Activated CD8-positive, alpha-beta T cell treated with anti-CD3 and anti-CD28 coated beads for 36 hours (primary cell): Measurements from ENCODE around the gene SORCS2. TPM values are rescaled to one million over a fixed set of nuclear protein-coding genes. Genes with fewer than 3 reads are reported as not detected.

ENCODE experiments used
- ATAC-seq: fragments of 200-7000 bp; cut with Tn5 transposase; one replicate; pipeline ENCODE4 v1.10.0; 2021; ENCODE audit warnings: mild to moderate bottlenecking, moderate library complexity
- CTCF ChIA-PET: fragments of 350-600 bp; sonication (Branson Sonifier 250); formaldehyde crosslinking; loops from one replicate; lab custom pipeline; 2021; ENCODE audit warnings: antibody characterized with exemption; lab: Charles Lee
- POLR2A ChIA-PET: fragments of 350-600 bp; sonication (Branson Sonifier 250); formaldehyde crosslinking; loops from one replicate; lab custom pipeline; 2021; ENCODE audit warnings: antibody characterized with exemption; lab: Charles Lee
- DNase-seq: peaks from one replicate; pipeline ENCODE4 v3.0.0-alpha.2; 2020
- H3K27ac Mint-ChIP-seq: one replicate; pipeline ENCODE4 v1.8.0; 2021; ENCODE audit warnings: mild to moderate bottlenecking, mixed read lengths
- H3K27me3 Mint-ChIP-seq: one replicate; pipeline ENCODE4 v1.8.0; 2021; ENCODE audit warnings: mixed read lengths
- H3K36me3 Mint-ChIP-seq: one replicate; pipeline ENCODE4 v1.8.0; 2021; ENCODE audit warnings: low read depth, mixed read lengths
- H3K4me1 Mint-ChIP-seq: one replicate; pipeline ENCODE4 v1.8.0; 2021; ENCODE audit warnings: low read depth, mixed read lengths
- H3K4me3 Mint-ChIP-seq: one replicate; pipeline ENCODE4 v1.8.0; 2021; ENCODE audit warnings: mild to moderate bottlenecking, moderate library complexity, mixed read lengths
- H3K9me3 Mint-ChIP-seq: one replicate; pipeline ENCODE4 v1.8.0; 2021; ENCODE audit warnings: mixed read lengths
- CTCF ChIP-seq: fragments of 200-600 bp; IDR thresholded peaks from one replicate; pipeline ENCODE4 v1.8.0; 2022; ENCODE audit warnings: antibody characterized with exemption, mild to moderate bottlenecking
- intact Hi-C: fragments of 100-400 bp; cut with micrococcal nuclease; formaldehyde crosslinking; loops from one replicate; pipeline ENCODE4 v1.10.0; 2022
- total RNA-seq, 2 experiments: library from RNA; stranded (reverse); gene quantifications; one replicate each; pipeline ENCODE4 v1.2.3, GENCODE V29; 2021

The SORCS2 gene
- total RNA-seq, 2 experiments from 2014 or later = 0.05 TPM; not detected in 1

DNA sequence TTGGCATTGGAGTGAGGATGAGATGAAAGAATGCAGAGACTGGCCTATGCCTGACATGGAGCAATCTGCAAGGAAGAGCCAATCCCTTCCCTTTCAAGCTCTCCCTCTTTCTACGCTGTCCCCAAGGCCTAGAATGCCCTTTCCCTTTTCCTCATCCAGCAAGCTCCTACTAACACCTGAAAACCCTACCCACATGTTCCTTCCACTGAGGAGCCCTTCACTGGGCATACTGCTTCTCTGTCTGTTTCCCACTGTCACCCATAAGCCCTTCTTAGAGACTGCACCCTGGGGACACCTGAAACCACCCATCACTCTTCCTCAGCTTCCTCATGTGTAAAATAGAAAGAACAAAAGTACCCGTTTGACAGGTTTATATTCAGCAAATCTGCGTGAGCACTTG lies 492.0 kb downstream of the SORCS2 start:
- ChIA-PET CTCF (no interaction called here), POLR2A (no interaction called here)
- no peak overlapping the region for H3K4me3 Mint-ChIP-seq
- H3K9me3 Mint-ChIP-seq = peaks cover 2% of the 10 kb centered on the region
- no peak for TF ChIP-seq CTCF
- ATAC-seq (no peak), DNase-seq (no peak)
- H3K27me3 Mint-ChIP-seq = no peaks in the 10 kb centered on the region
- no peaks in the 10 kb centered on the region for H3K4me1 Mint-ChIP-seq
- no peak overlapping the region for H3K27ac Mint-ChIP-seq
- no peaks in the 10 kb centered on the region for H3K36me3 Mint-ChIP-seq
- intact Hi-C loops = no loop called here

DNA sequence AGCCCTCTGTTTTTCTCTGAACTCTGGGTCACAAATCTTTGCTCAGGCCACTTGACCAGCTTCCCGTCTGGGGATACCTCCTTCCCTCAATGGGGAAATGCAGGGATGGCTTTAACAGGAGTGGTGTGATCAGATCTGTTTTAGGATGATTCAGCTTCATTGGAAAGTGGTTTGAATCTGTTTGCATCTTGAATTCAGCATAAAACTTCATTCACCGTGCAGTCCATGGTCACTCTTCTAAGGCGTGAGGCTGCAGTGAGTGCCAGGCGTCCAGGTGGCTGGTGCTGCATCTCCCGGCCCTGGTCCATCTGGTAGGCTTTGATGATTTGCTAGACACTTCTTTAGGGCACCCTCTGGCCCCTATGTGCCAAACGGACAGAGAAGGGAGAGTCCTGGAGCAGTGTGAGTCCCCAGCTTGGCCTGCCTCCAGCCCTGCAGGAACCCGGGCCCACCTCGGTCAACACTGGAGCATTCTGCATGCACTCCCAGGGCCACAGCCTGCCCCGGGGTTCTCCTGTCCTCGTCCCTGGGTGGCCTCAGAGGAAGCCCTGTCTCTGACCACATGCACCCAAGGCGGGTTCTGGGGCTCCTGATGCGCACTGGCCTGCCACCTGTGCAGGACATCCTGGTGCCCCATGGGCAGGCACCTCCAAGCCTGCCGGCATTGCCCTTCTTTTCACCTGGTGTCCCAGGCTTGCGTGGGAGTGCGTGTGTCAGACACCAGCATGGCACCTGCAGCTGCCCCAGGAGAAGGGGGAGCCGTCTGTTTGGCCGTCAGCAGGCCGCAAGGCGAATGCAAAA lies 493.9 kb downstream of the SORCS2 start:
- ATAC-seq (no peak), DNase-seq (no peak)
- H3K4me1 Mint-ChIP-seq = no peaks in the 10 kb centered on the region
- intact Hi-C loops = no loop called here
- no peaks in the 10 kb centered on the region for H3K36me3 Mint-ChIP-seq
- no peaks in the 10 kb centered on the region for H3K27me3 Mint-ChIP-seq
- no peak for TF ChIP-seq CTCF
- no peak overlapping the region for H3K4me3 Mint-ChIP-seq
- no peak overlapping the region for H3K27ac Mint-ChIP-seq
- ChIA-PET CTCF (no interaction called here), POLR2A (no interaction called here)
- H3K9me3 Mint-ChIP-seq = peaks cover 2% of the 10 kb centered on the region

DNA sequence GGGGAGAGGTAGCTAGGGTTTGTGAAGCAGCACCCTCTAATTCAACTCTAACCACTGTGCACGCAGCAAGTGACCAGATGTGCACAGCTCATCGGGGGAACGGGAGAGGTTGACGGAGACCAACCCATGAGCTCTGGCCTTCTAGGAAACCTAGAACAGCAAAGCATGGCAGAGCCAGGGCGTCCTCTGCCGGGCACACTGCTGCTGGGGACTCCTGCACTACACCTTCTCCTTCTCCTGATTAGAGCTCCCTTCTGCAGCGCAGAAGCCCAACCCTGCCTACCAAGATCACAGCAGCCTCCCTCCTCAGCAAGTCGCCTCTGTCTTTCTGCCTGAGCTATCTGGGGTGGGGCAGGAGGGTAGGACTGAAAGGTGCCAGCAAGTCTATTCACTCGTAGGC lies 494.7 kb downstream of the SORCS2 start:
- peaks cover 2% of the 10 kb centered on the region for H3K9me3 Mint-ChIP-seq
- H3K27me3 Mint-ChIP-seq = no peaks in the 10 kb centered on the region
- TF ChIP-seq CTCF = no peak
- ChIA-PET POLR2A (no interaction called here), CTCF (no interaction called here)
- H3K4me1 Mint-ChIP-seq = no peaks in the 10 kb centered on the region
- no peak for ATAC-seq
- no peak overlapping the region for H3K4me3 Mint-ChIP-seq
- no peak for DNase-seq
- H3K36me3 Mint-ChIP-seq = no peaks in the 10 kb centered on the region
- intact Hi-C loops = no loop called here
- H3K27ac Mint-ChIP-seq = no peak overlapping the region

DNA sequence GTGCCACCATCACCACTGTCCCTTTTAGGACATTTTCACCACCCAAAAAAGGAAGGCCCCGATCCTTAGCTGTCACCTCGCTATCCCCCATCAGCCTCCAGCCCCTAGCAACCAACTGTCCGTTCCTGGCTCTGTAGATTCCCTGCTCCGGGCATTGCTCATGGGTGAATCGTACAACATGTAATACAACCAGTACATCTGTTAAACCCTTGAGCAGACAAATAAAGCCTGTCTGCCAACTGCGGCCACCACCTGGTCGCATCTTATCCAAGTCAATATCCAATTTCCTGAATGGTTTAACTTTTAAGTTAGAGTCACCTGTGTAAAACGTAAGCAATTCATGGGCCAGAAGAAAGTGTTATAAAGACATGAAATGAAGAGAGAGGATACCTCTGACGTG lies 495.5 kb downstream of the SORCS2 start:
- DNase-seq (no peak), ATAC-seq (no peak)
- TF ChIP-seq CTCF = no peak
- H3K36me3 Mint-ChIP-seq = no peaks in the 10 kb centered on the region
- no peaks in the 10 kb centered on the region for H3K27me3 Mint-ChIP-seq
- intact Hi-C loops = no loop called here
- CTCF ChIA-PET = no interaction called here
- no peak overlapping the region for H3K4me3 Mint-ChIP-seq
- POLR2A ChIA-PET = interaction anchor here (0.6 kb wide), 1 partner anchor 109 kb away, joined by 3 read pairs; no protein-coding TSS in a partner anchor
- H3K9me3 Mint-ChIP-seq = peaks cover 2% of the 10 kb centered on the region
- no peaks in the 10 kb centered on the region for H3K4me1 Mint-ChIP-seq
- H3K27ac Mint-ChIP-seq = no peak overlapping the region

DNA sequence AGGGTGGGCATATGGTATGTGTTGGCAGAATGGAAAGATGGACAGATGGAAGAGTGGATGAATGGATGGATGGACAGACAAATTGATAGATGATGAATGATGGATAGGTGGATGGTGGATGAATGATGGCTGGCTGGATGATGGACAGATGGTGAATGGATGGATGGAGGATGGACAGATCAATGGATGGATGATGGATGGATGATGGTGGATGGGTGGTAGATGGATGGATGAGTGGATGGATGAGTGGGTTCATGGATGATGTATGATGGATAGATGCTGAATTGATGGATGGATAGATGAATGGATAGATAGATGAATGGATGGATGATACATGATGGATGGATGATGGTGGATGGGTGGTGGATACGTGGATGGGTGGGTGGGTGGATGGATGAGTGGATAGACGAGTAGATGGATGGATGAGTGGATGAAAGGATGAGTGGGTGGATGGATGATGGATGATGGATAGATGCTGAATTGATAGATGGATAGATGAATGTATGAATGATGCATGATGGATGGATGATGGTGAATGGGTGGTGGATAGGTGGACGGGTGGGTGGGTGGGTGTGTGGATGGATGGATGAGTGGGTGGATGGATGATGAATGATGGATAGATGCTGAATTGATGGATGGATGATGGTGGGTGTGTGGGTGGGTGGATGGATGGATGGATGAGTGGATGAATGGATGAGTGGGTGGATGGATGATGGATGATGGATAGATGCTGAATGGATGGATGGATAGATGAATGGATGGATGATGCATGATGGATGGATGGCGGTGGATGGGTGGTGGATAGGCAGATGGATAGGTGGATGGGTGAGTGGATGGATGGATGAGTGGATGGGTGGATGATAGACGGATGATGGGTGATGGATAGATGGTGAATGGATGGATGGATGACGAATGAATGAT lies 497.7 kb downstream of the SORCS2 start:
- TF ChIP-seq CTCF = no peak
- Mint-ChIP-seq H3K9me3 (no peaks in the 10 kb centered on the region), H3K27ac (no peak overlapping the region), H3K4me3 (no peak overlapping the region), H3K27me3 (no peaks in the 10 kb centered on the region), H3K36me3 (no peaks in the 10 kb centered on the region), H3K4me1 (no peaks in the 10 kb centered on the region)
- CTCF ChIA-PET = no interaction called here
- ATAC-seq (no peak), DNase-seq (no peak)
- intact Hi-C loops = no loop called here
- POLR2A ChIA-PET = no interaction called here
